SU-DHL-6 (cell line): ENCODE data around the gene LAYN.

Source experiments
- CTCF ChIP-seq: fragments of 200-600 bp; sonication (generic); IDR thresholded peaks from one replicate; pipeline ENCODE4 v1.5.1; 2017; ENCODE audit warnings: antibody characterized with exemption, mild to moderate bottlenecking, low read length, moderate library complexity; ENCODE audit not compliant: insufficient read depth, poor library complexity, severe bottlenecking
- EZH2phosphoT487 ChIP-seq: fragments of 200-600 bp; sonication (generic), shearing (Covaris generic); conservative IDR thresholded peaks from 2 replicates; pipeline ENCODE4 v1.6.1; 2018; ENCODE audit warnings: mild to moderate bottlenecking, antibody characterized with exemption, low read length, moderate library complexity, mixed read lengths

- TF ChIP-seq CTCF (no peak), EZH2phosphoT487 (no peak)
Measured at GRCh38 chr11:111561791-111562325, 21.3 kb downstream of the LAYN start.
